ENCODE results near the gene TLCD2.

DNA sequence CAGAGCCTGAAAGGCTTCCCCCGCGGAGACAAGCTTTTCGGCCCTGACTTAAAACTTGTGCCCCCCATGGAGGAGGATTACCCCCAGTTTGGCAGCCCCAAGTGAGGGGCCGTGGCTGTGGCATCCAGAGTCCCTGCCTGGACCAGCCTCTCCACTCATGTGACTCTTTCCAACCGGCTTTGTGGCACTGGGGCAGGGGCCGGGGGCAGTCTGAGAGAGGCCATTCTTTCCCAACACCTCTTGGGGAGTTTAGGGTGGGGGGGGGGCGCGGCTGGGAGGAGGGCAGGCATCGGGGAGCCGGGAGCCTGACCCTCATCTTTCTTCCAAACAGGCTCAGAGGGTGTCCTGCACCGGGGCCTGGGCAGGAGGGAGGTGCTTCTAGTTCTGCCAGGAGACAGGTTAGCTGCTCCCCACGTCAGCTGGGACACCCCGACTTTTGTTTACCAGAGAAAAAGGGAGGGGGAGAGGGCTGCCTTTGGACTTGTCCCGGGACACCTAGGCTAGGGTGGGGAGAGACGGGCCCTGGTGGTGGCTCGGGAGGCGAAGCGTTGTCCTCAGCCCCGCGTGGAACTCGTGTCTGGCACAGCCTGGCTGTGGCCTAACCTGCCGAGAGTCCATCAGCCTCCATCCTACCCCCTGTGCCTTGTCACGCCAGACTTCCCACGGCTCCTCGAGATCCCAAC, 44.4 kb upstream of the TLCD2 start:
- TF ChIP-seq, protein P1, sequence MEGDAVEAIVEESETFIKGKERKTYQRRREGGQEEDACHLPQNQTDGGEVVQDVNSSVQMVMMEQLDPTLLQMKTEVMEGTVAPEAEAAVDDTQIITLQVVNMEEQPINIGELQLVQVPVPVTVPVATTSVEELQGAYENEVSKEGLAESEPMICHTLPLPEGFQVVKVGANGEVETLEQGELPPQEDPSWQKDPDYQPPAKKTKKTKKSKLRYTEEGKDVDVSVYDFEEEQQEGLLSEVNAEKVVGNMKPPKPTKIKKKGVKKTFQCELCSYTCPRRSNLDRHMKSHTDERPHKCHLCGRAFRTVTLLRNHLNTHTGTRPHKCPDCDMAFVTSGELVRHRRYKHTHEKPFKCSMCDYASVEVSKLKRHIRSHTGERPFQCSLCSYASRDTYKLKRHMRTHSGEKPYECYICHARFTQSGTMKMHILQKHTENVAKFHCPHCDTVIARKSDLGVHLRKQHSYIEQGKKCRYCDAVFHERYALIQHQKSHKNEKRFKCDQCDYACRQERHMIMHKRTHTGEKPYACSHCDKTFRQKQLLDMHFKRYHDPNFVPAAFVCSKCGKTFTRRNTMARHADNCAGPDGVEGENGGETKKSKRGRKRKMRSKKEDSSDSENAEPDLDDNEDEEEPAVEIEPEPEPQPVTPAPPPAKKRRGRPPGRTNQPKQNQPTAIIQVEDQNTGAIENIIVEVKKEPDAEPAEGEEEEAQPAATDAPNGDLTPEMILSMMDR (conservative IDR thresholded peaks at IDR 0.05; ENCODE audit: low read depth, low read length), result no peak
- TF ChIP-seq EZH2 (IDR thresholded peaks at IDR 0.05; ENCODE audit: borderline replicate concordance, low read depth, low read length, poor library complexity, severe bottlenecking), result no peak
